Cardiac muscle cell (in vitro differentiated cells and primary cell): ENCODE measurements around the gene MYRFL. TPM values are rescaled to one million over a fixed set of nuclear protein-coding genes. Genes with fewer than 3 reads are reported as not detected.

Experiments
- DNase-seq, 2 donors: peaks; one replicate each; pipeline versions ENCODE4 v3.0.0 to v3.0.0-alpha.2; 2010 to 2017; ENCODE audit warnings: low read depth in 1 of 2, low spot score in 1 of 2
- H3K27ac ChIP-seq: fragments of 200-600 bp; sonication (generic); 2 replicates; pipeline ENCODE4 v1.5.1; 2016
- H3K27me3 ChIP-seq: fragments of 200-600 bp; sonication (generic); 2 replicates; pipeline ENCODE4 v1.6.0; 2016; ENCODE audit warnings: control low read depth
- H3K36me3 ChIP-seq: fragments of 200-600 bp; sonication (generic); 2 replicates; pipeline ENCODE4 v1.5.1; 2016; ENCODE audit warnings: control low read depth
- H3K4me1 ChIP-seq: fragments of 200-600 bp; sonication (generic); 2 replicates; pipeline ENCODE4 v1.8.1; 2017; ENCODE audit warnings: low read depth, mild to moderate bottlenecking, mixed run types
- H3K4me3 ChIP-seq: fragments of 200-600 bp; sonication (generic); 2 replicates; pipeline ENCODE4 v1.5.1; 2016; ENCODE audit warnings: mild to moderate bottlenecking
- H3K9me3 ChIP-seq: fragments of 200-600 bp; sonication (generic); 2 replicates; pipeline ENCODE4 v1.5.1; 2017; ENCODE audit warnings: low read depth, mild to moderate bottlenecking, control low read depth
- CTCF ChIP-seq: IDR thresholded peaks from 2 replicates; pipeline ENCODE4 v1.5.1; 2012; ENCODE audit warnings: low read depth, mild to moderate bottlenecking, low read length
- polyA plus RNA-seq: library from polyadenylated mRNA; unstranded; fragments of >200 nt; fragmentation: Nextera tagmentation; extraction: Ambion mirVana; gene quantifications from 2 replicates; pipeline ENCODE4 v1.2.1, GENCODE V29; 2016
- total RNA-seq: library from RNA; depleted of rRNA; stranded (reverse); fragments of >200 nt; gene quantifications from 2 replicates; pipeline ENCODE4 v1.2.3, GENCODE V29; 2016

MYRFL gene
- total and polyA plus RNA-seq, 2 experiments from 2014 or later, result 2.2 to 3.5 TPM

GRCh38 chr12:69836015-69836414 lies 11.0 kb downstream of the MYRFL start:
- H3K27ac ChIP-seq, result no peak overlapping the region

GRCh38 chr12:69837191-69837590 lies 12.2 kb downstream of the MYRFL start:
- no peak for TF ChIP-seq CTCF
- H3K27ac ChIP-seq, result no peak overlapping the region
- H3K4me1 ChIP-seq, result no peaks in the 10 kb centered on the region
- H3K9me3 ChIP-seq, result no peaks in the 10 kb centered on the region
- H3K27me3 ChIP-seq, result no peaks in the 10 kb centered on the region
- peak in 1 of 2 donors; percentile 19 for DNase-seq
- H3K4me3 ChIP-seq, result no peak overlapping the region
- H3K36me3 ChIP-seq, result no peaks in the 10 kb centered on the region

More at GRCh38 chr12:69836015-69836414, 11.0 kb downstream of the MYRFL start:
- Histone ChIP-seq H3K4me3 (no peak overlapping the region), H3K27me3 (no peaks in the 10 kb centered on the region), H3K9me3 (no peaks in the 10 kb centered on the region), H3K36me3 (no peaks in the 10 kb centered on the region), H3K4me1 (no peaks in the 10 kb centered on the region)
- TF ChIP-seq CTCF, result no peak
- no peak for DNase-seq

GRCh38 chr12:69837657-69838415 lies 12.8 kb downstream of the MYRFL start:
- Histone ChIP-seq H3K4me3 (no peak overlapping the region), H3K27ac (no peak overlapping the region), H3K36me3 (no peaks in the 10 kb centered on the region), H3K27me3 (no peaks in the 10 kb centered on the region), H3K4me1 (no peaks in the 10 kb centered on the region), H3K9me3 (no peaks in the 10 kb centered on the region)
- no peak for DNase-seq
- TF ChIP-seq CTCF, result no peak

GRCh38 chr12:69840727-69841126 lies 15.7 kb downstream of the MYRFL start:
- no peak overlapping the region for H3K4me3 ChIP-seq
- no peak for TF ChIP-seq CTCF

GRCh38 chr12:69843608-69844007 lies 18.6 kb downstream of the MYRFL start:
- Histone ChIP-seq H3K4me3 (no peak overlapping the region), H3K27me3 (no peaks in the 10 kb centered on the region), H3K9me3 (no peaks in the 10 kb centered on the region), H3K27ac (no peak overlapping the region), H3K36me3 (no peaks in the 10 kb centered on the region), H3K4me1 (no peaks in the 10 kb centered on the region)
- DNase-seq, result peak in 1 of 2 donors; percentile 17
- TF ChIP-seq CTCF, result no peak

More at GRCh38 chr12:69840727-69841126, 15.7 kb downstream of the MYRFL start:
- H3K36me3 ChIP-seq, result no peaks in the 10 kb centered on the region
- no peak overlapping the region for H3K27ac ChIP-seq
- no peaks in the 10 kb centered on the region for H3K27me3 ChIP-seq
- H3K9me3 ChIP-seq, result no peaks in the 10 kb centered on the region
- peak in 1 of 2 donors; percentile 75 for DNase-seq
- no peaks in the 10 kb centered on the region for H3K4me1 ChIP-seq
